Astrocyte (in vitro differentiated cells and primary cell): ENCODE data around the gene TTC9B. TPM values are rescaled to one million over a fixed set of nuclear protein-coding genes. Genes with fewer than 3 reads are reported as not detected.

Source experiments
- DNase-seq: peaks from one replicate; pipeline ENCODE4 v3.0.0-alpha.2; 2010; ENCODE audit warnings: low read depth
- FAIRE-seq: peaks from 2 replicates; lab custom pipeline; 2011; peaks lifted over from hg19 to GRCh38; lab: Jason Lieb, UNC
- H2AFZ ChIP-seq: 2 replicates; pipeline ENCODE4 v1.6.0; 2012; ENCODE audit warnings: low read depth, low read length, inconsistent platforms
- H3K27ac ChIP-seq: 2 replicates; pipeline ENCODE4 v1.5.1; 2011; ENCODE audit warnings: low read depth, low read length, inconsistent platforms
- H3K27me3 ChIP-seq: 2 replicates; pipeline ENCODE4 v1.6.0; 2011; ENCODE audit warnings: low read length, inconsistent platforms; ENCODE audit not compliant: insufficient read depth
- H3K36me3 ChIP-seq: 2 replicates; pipeline ENCODE4 v1.5.1; 2011; ENCODE audit warnings: low read length, inconsistent platforms; ENCODE audit not compliant: insufficient read depth
- H3K4me1 ChIP-seq: 2 replicates; pipeline ENCODE4 v1.5.1; 2011; ENCODE audit warnings: low read length, inconsistent platforms; ENCODE audit not compliant: insufficient read depth
- H3K4me2 ChIP-seq: 2 replicates; pipeline ENCODE4 v1.6.0; 2012; ENCODE audit warnings: low read length, inconsistent platforms
- H3K4me3 ChIP-seq: 2 replicates; pipeline ENCODE4 v1.5.1; 2011; ENCODE audit warnings: low read depth, mild to moderate bottlenecking, low read length, inconsistent platforms; ENCODE audit not compliant: insufficient read depth
- H3K79me2 ChIP-seq: 2 replicates; pipeline ENCODE4 v1.6.0; 2012; ENCODE audit warnings: mild to moderate bottlenecking, low read length, inconsistent platforms; ENCODE audit not compliant: insufficient read depth
- H3K9ac ChIP-seq: 2 replicates; pipeline ENCODE4 v1.6.0; 2012; ENCODE audit warnings: mild to moderate bottlenecking, low read length, inconsistent platforms
- H3K9me3 ChIP-seq: 2 replicates; pipeline ENCODE4 v1.5.1; 2012; ENCODE audit warnings: low read depth, mild to moderate bottlenecking, low read length, inconsistent platforms; ENCODE audit not compliant: insufficient read depth
- H4K20me1 ChIP-seq: 2 replicates; pipeline ENCODE4 v1.6.0; 2012; ENCODE audit warnings: low read length, inconsistent platforms; ENCODE audit not compliant: insufficient read depth
- H3K27ac Mint-ChIP-seq: one replicate; pipeline ENCODE4 v1.8.0; 2021; ENCODE audit warnings: mild to moderate bottlenecking, mixed read lengths; ENCODE audit not compliant: unreplicated experiment
- H3K27me3 Mint-ChIP-seq: one replicate; pipeline ENCODE4 v1.8.0; 2021; ENCODE audit warnings: low read depth, mixed read lengths; ENCODE audit not compliant: unreplicated experiment
- H3K36me3 Mint-ChIP-seq: one replicate; pipeline ENCODE4 v1.8.0; 2021; ENCODE audit warnings: low read depth, mixed read lengths; ENCODE audit not compliant: unreplicated experiment
- H3K4me1 Mint-ChIP-seq: one replicate; pipeline ENCODE4 v1.8.0; 2021; ENCODE audit warnings: low read depth, mixed read lengths; ENCODE audit not compliant: unreplicated experiment
- H3K4me3 Mint-ChIP-seq: one replicate; pipeline ENCODE4 v1.8.0; 2021; ENCODE audit warnings: mild to moderate bottlenecking, moderate library complexity, mixed read lengths; ENCODE audit not compliant: unreplicated experiment
- H3K9me3 Mint-ChIP-seq: one replicate; pipeline ENCODE4 v1.8.0; 2021; ENCODE audit warnings: mild to moderate bottlenecking, mixed read lengths; ENCODE audit not compliant: unreplicated experiment
- EZH2 ChIP-seq: IDR thresholded peaks from 2 replicates; pipeline ENCODE4 v1.6.1; 2012; ENCODE audit warnings: mild to moderate bottlenecking, low read length, inconsistent platforms; ENCODE audit not compliant: insufficient read depth
- total RNA-seq: library from RNA; stranded (reverse); gene quantifications from 2 replicates; pipeline ENCODE4 v1.2.1, GENCODE V29; 2021
- TF ChIP-seq, protein P1 (sequence below): IDR thresholded peaks from 2 replicates; pipeline ENCODE4 v1.5.1; 2011; ENCODE audit warnings: low read depth, mild to moderate bottlenecking, inconsistent platforms, low read length, moderate library complexity; ENCODE audit not compliant: insufficient read depth

The TTC9B gene
- total RNA-seq, 1 donor from 2014 or later = not detected

DNA sequence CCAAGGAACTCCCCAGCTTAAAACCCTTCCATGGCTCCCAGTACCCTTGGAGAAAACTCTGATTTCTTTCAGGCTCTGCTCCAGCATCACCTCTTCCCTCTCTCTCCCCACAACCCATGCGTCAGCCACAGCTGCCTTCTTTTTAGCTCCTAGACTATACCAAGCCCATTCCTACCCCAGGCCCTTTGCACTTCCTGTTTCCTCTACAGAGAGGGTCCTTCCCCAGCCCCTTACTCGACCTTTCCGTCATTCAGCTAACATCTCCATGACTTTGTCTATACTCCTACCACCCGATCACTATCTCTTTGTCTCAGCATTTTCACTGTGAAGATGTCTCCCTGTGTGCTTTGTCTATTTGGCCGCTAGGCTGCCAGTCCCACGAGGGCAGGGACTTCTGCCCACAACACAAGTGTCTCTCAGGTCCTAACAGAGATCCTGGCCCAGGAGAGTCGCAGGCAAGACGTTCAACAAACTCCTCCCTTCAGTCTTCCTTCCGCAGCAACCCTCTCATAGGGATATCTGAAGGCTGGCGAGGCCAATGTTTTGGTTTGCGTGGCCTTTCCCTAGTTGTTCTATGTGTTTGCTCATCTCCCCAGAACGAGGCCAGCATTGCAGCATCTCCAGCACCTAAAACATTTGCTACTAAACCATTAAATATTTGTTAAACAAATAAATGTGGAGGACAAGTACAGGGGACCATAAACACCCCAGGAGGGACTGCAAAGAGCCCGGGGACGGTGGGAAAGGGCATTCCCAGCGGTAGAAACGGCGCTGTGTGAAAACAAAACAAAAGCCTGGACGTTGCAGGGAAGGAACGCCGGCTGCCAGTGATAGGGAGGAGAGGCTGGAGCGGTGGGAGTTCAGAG is 7.5 kb upstream of the TTC9B start:
- H3K4me3 ChIP-seq = peak overlapping the region; percentile 16
- Mint-ChIP-seq H3K4me3 (no peak overlapping the region), H3K36me3 (no peaks in the 10 kb centered on the region), H3K9me3 (peaks cover 3% of the 10 kb centered on the region), H3K4me1 (peaks cover 15% of the 10 kb centered on the region), H3K27ac (no peak overlapping the region), H3K27me3 (peaks cover 15% of the 10 kb centered on the region)
- peak overlapping the region; percentile 80 for H3K4me2 ChIP-seq
- H2AFZ ChIP-seq = peak overlapping the region; percentile 49
- TF ChIP-seq, protein P1, sequence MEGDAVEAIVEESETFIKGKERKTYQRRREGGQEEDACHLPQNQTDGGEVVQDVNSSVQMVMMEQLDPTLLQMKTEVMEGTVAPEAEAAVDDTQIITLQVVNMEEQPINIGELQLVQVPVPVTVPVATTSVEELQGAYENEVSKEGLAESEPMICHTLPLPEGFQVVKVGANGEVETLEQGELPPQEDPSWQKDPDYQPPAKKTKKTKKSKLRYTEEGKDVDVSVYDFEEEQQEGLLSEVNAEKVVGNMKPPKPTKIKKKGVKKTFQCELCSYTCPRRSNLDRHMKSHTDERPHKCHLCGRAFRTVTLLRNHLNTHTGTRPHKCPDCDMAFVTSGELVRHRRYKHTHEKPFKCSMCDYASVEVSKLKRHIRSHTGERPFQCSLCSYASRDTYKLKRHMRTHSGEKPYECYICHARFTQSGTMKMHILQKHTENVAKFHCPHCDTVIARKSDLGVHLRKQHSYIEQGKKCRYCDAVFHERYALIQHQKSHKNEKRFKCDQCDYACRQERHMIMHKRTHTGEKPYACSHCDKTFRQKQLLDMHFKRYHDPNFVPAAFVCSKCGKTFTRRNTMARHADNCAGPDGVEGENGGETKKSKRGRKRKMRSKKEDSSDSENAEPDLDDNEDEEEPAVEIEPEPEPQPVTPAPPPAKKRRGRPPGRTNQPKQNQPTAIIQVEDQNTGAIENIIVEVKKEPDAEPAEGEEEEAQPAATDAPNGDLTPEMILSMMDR = no peak
- no peak for TF ChIP-seq EZH2
- H4K20me1 ChIP-seq = no peaks in the 10 kb centered on the region
- H3K27ac ChIP-seq = no peak overlapping the region
- H3K4me1 ChIP-seq = peaks cover 30% of the 10 kb centered on the region
- H3K36me3 ChIP-seq = no peaks in the 10 kb centered on the region
- H3K9ac ChIP-seq = peak overlapping the region; percentile 39
- no peaks in the 10 kb centered on the region for H3K79me2 ChIP-seq
- H3K9me3 ChIP-seq = no peaks in the 10 kb centered on the region
- FAIRE-seq = no peak
- DNase-seq = no peak
- H3K27me3 ChIP-seq = peaks cover 4% of the 10 kb centered on the region

DNA sequence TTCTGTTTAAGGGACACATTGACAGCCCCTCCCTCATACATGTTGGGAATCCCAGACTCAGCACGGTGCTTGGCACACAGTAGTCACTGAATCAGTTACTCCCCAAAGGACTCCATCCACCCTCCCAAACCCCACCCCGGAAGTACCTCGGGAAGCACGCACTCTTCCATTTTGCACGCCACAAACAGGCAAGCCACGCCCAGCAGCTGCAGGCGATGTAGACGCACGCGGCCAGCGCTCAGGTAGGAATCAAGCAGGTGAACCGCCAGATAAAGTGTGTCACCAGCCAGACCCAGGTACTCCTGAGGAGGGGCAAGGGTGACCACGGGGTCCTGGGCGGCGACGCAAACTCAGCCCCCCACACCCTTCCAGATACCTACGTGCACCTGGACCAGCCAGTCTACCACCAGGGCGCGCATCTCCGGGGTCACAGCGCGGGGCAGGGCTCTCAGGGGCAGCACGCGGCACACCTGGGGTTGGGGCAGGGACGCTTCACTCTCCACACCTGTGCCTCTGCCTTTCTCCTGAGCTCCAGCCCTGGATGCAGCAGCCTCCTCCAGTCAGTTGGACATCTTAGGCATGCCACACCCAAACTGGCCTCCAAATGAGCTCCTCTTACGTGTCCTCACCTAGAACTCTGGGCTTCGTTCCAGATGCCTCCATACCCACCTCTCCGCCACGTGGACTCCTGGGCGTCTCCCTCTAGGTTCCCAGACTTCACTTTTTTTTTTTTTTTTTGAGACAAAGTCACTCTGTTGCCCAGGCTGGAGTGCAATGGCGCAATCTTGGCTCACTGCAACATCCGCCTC is 6.4 kb upstream of the TTC9B start:
- no peak for DNase-seq
- H3K4me1 Mint-ChIP-seq = peaks cover 14% of the 10 kb centered on the region
- Histone ChIP-seq H4K20me1 (no peaks in the 10 kb centered on the region), H3K4me2 (no peak overlapping the region), H3K4me1 (peaks cover 27% of the 10 kb centered on the region), H2AFZ (no peak overlapping the region), H3K79me2 (no peaks in the 10 kb centered on the region), H3K36me3 (no peaks in the 10 kb centered on the region), H3K9ac (no peak overlapping the region), H3K4me3 (no peak overlapping the region), H3K27me3 (peaks cover 4% of the 10 kb centered on the region), H3K9me3 (no peaks in the 10 kb centered on the region), H3K27ac (no peak overlapping the region)
- H3K36me3 Mint-ChIP-seq = no peaks in the 10 kb centered on the region
- no peak for TF ChIP-seq EZH2
- TF ChIP-seq, protein P1 = no peak
- H3K27me3 Mint-ChIP-seq = peaks cover 15% of the 10 kb centered on the region
- H3K4me3 Mint-ChIP-seq = no peak overlapping the region
- H3K27ac Mint-ChIP-seq = no peak overlapping the region
- FAIRE-seq = no peak
- peaks cover 3% of the 10 kb centered on the region for H3K9me3 Mint-ChIP-seq
